HG03521 (cell line): Measurements from ENCODE around the gene ADISSP.
A peak's percentile ranks its signal among the peaks of the same experiment; 100 is the strongest.
"Not testable (repeated sequence)": the region's sequence is repeated elsewhere in the genome, so short reads cannot be mapped to it uniquely, and the experiment has no call there.

Experiments
- ATAC-seq: cut with Tn5 transposase; IDR thresholded peaks from one replicate; pipeline ENCODE4 v1.9.1; 2021; ENCODE audit warnings: mild to moderate bottlenecking, moderate library complexity; ENCODE audit not compliant: unreplicated experiment

The ADISSP gene

GRCh38 chr20:3798373-3798768 is 30.8 kb upstream of the ADISSP start:
- no peak for ATAC-seq

- ATAC-seq: no peak
These were observed 30.2 kb upstream of the ADISSP start for GRCh38 chr20:3797592-3798372.

DNA sequence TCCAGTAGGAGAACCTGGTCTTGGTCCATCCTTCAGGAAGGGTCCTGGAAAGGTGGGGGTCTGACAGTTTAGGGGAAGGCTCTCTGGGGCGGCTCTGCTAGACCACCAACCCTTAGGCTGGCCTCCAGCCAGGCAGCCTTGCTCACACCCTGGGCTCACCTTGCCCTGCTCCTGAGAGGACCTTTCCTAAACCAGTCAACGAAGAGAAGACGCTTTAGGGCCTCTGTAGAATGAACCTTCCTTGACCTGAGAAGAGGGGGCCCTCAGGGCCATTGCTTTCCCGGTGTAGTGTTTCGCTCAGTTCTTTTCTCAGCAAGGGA is 29.6 kb upstream of the ADISSP start:
- no peak for ATAC-seq

GRCh38 chr20:3796477-3797225 is 29.1 kb upstream of the ADISSP start:
- ATAC-seq: no peak

DNA sequence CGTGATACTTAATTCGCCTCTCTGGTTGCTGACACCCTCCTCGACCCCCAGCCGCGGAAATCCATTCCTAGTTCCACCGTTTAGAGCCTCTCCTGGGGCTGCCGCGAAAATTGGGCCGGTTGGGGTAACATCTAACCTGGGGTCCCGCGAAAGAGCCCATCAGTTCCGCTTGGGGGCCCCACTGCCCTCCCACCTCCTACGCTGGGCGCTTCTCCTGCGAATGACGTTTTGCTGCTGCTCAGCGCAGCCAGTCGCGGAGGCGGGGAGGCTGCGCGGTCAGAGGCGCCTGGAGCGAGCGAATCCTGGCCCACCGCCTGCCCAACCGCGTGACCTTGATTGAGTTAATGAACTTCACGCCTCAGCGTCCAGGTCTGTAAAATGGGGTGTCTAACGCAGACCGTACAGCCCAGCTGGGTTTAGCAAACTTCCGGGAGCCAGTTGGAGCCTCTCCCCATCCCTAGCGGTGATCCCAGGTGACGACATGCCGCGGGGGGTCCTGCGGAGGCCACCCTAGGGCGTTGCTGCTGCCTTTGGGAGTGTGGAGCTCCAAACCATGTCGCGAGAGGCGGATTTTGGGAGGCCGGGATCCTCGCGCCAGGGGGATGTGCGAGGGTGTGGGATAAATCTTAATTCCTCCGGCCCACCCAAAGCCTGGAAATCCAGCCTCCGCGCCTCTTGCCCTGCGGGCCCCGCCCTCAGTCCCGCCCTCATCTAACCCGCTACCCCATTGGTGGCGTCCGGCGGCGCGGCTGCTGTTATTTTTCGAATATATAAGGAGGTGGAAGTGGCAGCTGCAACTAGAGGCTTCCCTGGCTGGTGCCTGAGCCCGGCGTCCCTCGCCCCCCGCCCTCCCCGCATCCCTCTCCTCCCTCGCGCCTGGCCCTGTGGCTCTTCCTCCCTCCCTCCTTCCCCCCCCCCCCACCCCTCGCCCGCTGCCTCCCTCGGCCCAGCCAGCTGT is 28.2 kb upstream of the ADISSP start, which contains the start of gene CDC25B:
Gene CDC25B, plus strand, starts transcription at position 800 of the 958 bp plus-strand sequence. CDS start 222 bp downstream, outside the sequence.
- peak; percentile 59 for ATAC-seq

DNA sequence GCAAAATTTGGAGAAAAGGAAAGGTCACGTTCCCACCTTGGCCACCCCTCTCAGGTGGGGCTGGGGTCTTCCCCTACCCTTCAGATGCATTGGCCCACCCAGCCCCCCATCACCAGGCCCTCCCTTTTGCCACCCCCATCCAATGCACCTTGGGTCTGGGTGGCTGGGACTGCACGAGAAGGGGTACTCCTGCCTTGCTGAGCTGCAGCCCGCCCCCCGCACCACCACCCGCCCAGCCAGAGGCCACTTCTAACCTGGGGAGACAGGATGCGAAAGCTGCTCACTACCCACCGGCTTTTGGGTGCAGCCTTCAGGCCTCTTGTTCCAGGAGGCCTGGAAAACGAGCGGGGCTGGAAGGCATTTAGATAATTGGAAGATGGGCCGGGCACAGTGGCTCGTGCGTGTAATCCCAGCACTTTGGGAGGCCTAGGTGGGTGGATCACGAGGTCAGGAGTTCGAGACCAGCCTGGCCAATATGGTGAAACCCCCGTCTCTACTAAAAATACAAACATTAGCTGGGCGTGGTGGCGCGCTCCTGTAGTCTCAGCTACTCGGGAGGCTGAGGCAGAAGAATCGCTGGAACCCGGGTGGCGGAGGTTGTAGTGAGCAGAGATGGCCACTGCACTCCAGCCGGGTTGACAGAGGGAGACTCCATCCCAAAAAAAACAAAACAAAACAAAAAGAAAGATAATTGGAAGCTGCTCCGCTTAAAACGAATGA is 27.3 kb upstream of the ADISSP start:
- no peak for ATAC-seq

DNA sequence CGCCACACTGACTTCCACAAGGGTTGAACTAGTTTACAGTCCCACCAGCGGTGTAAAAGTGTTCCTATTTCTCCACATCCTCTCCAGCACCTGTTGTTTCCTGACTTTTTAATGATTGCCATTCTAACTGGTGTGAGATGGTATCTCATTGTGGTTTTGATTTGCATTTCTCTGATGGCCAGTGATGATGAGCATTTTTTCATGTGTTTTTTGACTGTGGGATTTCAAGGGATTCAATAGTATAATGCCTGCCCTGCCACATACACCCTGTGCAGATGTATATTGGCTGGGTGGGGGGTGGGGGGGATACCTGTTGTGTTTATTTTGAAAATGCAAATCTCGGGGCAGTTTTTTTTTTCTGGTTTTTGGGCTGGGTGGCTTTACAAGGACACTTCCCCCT is 26.6 kb upstream of the ADISSP start:
- ATAC-seq: not testable (repeated sequence)

- not testable (repeated sequence) for ATAC-seq
These were observed 21.6 kb upstream of the ADISSP start for GRCh38 chr20:3789201-3789600.

DNA sequence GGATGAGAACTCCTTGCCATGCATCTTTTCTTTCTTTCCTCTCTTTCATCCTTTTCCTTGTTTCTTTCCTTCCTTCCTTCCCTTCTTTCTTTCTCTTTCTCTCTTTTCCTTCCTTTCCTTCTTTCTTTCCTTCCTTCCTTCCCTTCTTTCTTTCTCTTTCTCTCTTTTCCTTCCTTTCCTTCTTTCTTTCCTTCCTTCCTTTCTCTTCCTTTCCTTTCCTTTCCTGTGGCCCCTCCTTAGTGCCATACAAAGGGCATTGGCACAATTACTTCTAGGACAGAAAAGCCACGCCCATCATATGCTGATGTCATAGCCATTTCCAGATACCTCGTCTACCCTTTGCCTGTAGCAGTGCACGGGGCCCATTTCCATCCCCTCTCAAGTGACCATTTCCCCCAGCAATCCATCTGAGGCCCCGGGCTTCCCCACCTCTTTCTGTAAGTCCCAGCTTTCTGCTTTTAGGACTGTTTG is 21.2 kb upstream of the ADISSP start:
- ATAC-seq: no peak

DNA sequence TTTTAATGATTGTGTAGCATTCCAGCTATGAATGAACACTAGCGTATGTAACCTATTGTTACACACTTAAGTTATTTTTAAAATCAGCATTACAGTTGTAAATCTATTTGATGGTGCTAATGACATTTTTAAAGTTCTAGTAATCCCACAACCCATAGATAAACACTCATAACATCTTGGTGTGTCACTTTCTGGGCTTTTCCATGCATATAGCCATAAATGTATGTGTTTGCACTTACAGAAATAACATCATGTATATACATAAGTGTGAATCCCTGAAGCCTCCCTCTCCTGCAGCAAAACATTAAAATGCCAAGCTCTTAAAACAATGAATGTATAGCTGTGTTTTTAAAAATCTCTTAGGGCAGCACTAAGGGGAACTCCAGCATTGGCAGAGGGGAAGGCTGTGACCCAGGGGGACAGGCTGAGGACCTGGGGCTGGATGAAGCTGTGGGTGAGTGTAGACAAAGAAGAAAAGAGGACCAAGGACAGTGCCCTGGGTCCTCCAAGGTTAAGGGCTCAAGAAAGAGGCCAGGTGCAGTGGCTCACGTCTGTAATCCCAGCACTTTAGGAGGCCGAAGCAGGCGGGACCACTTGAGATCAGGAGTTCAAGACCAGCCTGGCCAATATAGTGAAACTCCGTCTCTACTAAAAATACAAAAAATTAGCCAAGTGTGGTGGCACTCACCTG is 19.9 kb upstream of the ADISSP start:
- ATAC-seq: no peak

GRCh38 chr20:3786665-3787323 is 19.2 kb upstream of the ADISSP start, which contains the start of gene CENPB:
TSS of gene CENPB (minus strand) at chr20:3786740. CDS start at chr20:3786483, 257 bp downstream.
- peak; percentile 82 for ATAC-seq

DNA sequence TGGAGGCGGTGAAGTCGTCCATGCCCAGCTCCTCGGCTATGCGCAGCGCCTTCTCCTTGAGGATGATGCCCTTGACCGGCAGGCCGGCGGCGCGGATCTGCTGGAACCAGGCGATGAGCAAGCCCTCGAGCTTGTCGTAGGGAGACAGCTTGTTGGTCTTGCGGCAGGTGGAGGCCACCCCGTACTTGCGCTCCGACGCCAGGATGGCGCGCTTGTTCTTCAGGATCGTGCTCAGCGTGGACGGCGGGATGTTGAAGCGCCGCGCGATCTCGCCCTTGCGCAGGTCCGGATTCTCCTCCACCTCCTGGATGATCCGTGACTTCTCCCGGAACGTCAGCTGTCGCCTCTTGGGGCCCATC is 18.6 kb upstream of the ADISSP start:
- ATAC-seq: peak; percentile 17

GRCh38 chr20:3785240-3786125 is 17.9 kb upstream of the ADISSP start:
- ATAC-seq: no peak

DNA sequence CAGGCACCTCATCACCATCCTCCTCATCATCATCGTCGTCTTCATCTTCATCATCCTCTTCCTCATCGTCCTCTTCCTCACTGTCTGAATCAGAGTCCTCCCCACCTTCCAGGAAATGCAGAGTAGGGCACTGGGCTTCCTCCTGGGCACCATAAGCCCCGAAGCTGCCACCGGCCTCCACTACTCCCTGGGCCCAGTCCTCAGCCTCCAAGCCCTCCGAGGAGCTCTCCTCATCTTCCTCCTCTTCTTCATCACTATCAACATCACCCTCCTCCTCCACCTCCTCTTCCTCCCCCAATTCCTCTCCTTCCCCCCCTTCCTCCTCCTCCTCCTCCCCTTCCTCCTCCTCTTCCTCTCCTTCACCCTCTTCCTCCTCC is 17.3 kb upstream of the ADISSP start:
- no peak for ATAC-seq

DNA sequence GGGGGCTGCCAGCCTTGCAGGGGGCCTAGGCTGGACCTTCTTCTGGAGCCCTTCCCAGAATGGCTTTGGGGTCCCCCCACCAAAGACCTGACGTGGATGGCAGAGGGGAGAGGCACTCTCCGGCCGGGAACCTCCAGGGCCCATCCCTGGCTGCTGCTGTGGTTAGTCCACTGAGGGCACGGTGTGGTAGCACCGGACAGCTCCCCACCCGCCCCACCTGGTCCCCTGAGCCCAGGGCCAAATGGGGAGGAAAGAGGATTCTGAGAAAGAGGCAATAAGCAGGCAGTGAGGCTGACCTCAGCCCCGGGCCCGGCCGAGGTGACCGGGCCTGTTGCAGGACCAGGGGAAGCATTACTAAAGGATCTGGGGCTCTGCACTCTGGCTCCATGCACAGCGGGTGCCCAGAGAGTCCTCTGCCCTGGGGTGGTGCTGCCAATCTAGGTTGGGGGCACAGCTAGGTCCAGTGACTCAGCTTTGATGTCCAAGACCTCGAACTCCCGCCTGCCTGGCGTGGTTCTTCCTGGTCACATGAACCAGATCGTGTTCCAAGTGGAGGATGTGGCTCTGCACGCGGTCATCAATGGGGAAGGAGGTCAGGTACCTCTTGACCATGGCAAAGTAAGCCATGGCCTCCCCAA is 16.8 kb upstream of the ADISSP start:
- no peak for ATAC-seq

GRCh38 chr20:3783511-3784195 is 16.1 kb upstream of the ADISSP start:
- no peak for ATAC-seq

DNA sequence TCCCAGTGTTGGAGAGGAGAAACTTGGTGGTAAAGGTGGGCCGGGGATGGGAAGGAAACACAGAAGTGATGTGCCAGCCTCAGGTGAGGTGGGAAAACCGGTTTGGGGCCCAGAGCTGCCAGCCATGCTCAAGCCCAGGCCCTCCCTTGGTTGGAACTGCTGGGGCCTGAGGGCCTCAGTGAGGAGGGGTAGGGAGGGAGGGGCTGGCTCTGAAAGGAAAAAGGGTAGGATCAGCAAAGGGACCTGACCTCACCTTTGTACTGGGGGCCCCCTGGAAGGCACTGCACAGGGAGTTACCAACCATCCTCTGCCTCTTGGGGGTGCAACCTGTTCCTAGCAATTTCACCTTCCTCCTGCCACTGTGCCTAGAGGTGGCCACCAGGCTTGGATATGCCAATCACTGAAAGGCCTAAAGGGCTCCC is 15.5 kb upstream of the ADISSP start:
- ATAC-seq: no peak
